ENCODE data around the gene GSDMA. TPM values are rescaled to one million over a fixed set of nuclear protein-coding genes. Genes with fewer than 3 reads are reported as not detected.

The GSDMA gene
- total and polyA plus RNA-seq, 3 donors from 2014 or later = 0.34 to 0.37 TPM; not detected in 1

- intact Hi-C loops (cut with DNase I; ENCODE audit: low total_unique reads) = no loop called here
- Histone ChIP-seq H3K27ac (no peak overlapping the region), H3K9me3 (no peaks in the 10 kb centered on the region), H3K27me3 (no peaks in the 10 kb centered on the region), H3K36me3 (ENCODE audit: low read depth, missing control alignments) (no peaks in the 10 kb centered on the region), H3K4me1 (no peaks in the 10 kb centered on the region), H3K4me3 (no peak overlapping the region)
- no peak for TF ChIP-seq POLR2A (IDR thresholded peaks at IDR 0.05)
- TF ChIP-seq, protein P1, sequence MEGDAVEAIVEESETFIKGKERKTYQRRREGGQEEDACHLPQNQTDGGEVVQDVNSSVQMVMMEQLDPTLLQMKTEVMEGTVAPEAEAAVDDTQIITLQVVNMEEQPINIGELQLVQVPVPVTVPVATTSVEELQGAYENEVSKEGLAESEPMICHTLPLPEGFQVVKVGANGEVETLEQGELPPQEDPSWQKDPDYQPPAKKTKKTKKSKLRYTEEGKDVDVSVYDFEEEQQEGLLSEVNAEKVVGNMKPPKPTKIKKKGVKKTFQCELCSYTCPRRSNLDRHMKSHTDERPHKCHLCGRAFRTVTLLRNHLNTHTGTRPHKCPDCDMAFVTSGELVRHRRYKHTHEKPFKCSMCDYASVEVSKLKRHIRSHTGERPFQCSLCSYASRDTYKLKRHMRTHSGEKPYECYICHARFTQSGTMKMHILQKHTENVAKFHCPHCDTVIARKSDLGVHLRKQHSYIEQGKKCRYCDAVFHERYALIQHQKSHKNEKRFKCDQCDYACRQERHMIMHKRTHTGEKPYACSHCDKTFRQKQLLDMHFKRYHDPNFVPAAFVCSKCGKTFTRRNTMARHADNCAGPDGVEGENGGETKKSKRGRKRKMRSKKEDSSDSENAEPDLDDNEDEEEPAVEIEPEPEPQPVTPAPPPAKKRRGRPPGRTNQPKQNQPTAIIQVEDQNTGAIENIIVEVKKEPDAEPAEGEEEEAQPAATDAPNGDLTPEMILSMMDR (IDR thresholded peaks at IDR 0.05) = no peak
- no peak for DNase-seq
- WGBS, 2 donors = 60 to 85% methylated on average over 2 to 3 of the region's 3 CpGs
Observed at GRCh38 chr17:39935909-39936308, 26.9 kb upstream of the GSDMA start.

GRCh38 chr17:39937447-39937846, 25.4 kb upstream of the GSDMA start:
- DNase-seq = no peak
- TF ChIP-seq POLR2A (IDR thresholded peaks at IDR 0.05) = no peak
- TF ChIP-seq, protein P1 (IDR thresholded peaks at IDR 0.05) = no peak
- intact Hi-C loops (cut with DNase I; ENCODE audit: low total_unique reads) = no loop called here
- H3K27me3 ChIP-seq = no peaks in the 10 kb centered on the region
- 92 to 93% methylated on average over 3 of the region's 3 CpGs for WGBS, 2 donors
- H3K36me3 ChIP-seq (ENCODE audit: low read depth, missing control alignments) = no peaks in the 10 kb centered on the region
- no peak overlapping the region for H3K4me3 ChIP-seq
- H3K27ac ChIP-seq = no peak overlapping the region
- H3K9me3 ChIP-seq = no peaks in the 10 kb centered on the region
- H3K4me1 ChIP-seq = no peaks in the 10 kb centered on the region

DNA sequence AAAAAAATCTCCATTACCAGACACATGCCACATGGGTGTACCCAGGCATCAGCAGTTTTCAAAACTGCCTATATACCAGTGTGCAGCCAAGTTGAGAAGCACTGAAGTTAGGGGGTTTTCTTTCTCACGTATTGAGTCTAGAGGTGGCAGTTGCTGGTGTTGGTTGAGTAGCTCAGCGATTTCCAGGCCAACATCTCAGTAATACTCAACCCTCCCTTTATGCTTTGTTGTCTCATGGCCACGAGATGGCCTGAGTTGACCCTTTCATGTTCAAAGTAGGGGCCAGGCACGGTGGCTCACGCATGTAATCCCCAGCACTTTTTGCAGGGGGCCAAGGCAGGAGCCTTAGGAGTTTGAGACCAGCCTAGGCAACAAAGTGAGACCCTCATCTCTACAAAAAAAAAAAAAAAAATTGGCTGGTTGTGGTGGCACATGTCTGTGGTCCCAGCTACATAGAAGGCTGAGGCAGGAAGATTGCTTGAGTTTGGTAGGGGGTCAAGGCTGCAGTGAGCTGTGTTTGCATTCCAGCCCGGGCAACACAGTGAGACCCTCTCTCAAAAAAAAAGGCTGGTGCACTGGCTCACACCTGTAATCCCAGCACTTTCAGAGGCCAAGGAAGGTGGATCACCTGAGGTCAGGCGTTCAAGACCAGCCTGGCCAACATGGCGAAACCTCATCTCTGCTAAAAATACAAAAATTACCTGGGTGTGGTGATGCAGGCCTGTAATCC, 24.5 kb upstream of the GSDMA start:
- TF ChIP-seq, protein P1 (IDR thresholded peaks at IDR 0.05) = no peak
- TF ChIP-seq POLR2A (IDR thresholded peaks at IDR 0.05) = no peak
- Histone ChIP-seq H3K4me3 (no peak overlapping the region), H3K27me3 (no peaks in the 10 kb centered on the region), H3K4me1 (no peaks in the 10 kb centered on the region), H3K9me3 (no peaks in the 10 kb centered on the region), H3K36me3 (ENCODE audit: low read depth, missing control alignments) (no peaks in the 10 kb centered on the region), H3K27ac (no peak overlapping the region)
- no peak for DNase-seq
- intact Hi-C loops (cut with DNase I; ENCODE audit: low total_unique reads) = no loop called here
- WGBS, 2 donors = 74 to 80% methylated on average over 8 of the region's 8 CpGs

GRCh38 chr17:39939106-39939505, 23.7 kb upstream of the GSDMA start:
- intact Hi-C loops (cut with DNase I; ENCODE audit: low total_unique reads) = no loop called here
- Histone ChIP-seq H3K27ac (no peak overlapping the region), H3K4me1 (no peaks in the 10 kb centered on the region), H3K27me3 (no peaks in the 10 kb centered on the region), H3K36me3 (ENCODE audit: low read depth, missing control alignments) (no peaks in the 10 kb centered on the region), H3K9me3 (no peaks in the 10 kb centered on the region), H3K4me3 (no peak overlapping the region)
- DNase-seq = no peak
- no peak for TF ChIP-seq POLR2A (IDR thresholded peaks at IDR 0.05)
- TF ChIP-seq, protein P1 (IDR thresholded peaks at IDR 0.05) = no peak
- WGBS, 2 donors = 77 to 79% methylated on average over 3 of the region's 3 CpGs
